IPS-15b (cell line): ENCODE measurements around the gene JSRP1.

Source experiments
- H3K27me3 ChIP-seq: one replicate; pipeline ENCODE4 v1.6.1; 2013; ENCODE audit warnings: low read length; ENCODE audit not compliant: control insufficient read depth, insufficient read depth
- H3K36me3 ChIP-seq: one replicate; pipeline ENCODE4 v1.6.1; 2013; ENCODE audit warnings: low read length; ENCODE audit not compliant: control insufficient read depth, insufficient read depth
- H3K4me1 ChIP-seq: one replicate; pipeline ENCODE4 v1.6.1; 2013; ENCODE audit warnings: mild to moderate bottlenecking, low read length; ENCODE audit not compliant: control insufficient read depth, insufficient read depth
- H3K4me3 ChIP-seq: one replicate; pipeline ENCODE4 v1.5.1; 2013; ENCODE audit warnings: low read depth, low read length
- H3K9ac ChIP-seq: one replicate; pipeline ENCODE4 v1.6.1; 2013; ENCODE audit warnings: low read depth, mild to moderate bottlenecking, low read length
- H3K9me3 ChIP-seq: one replicate; pipeline ENCODE4 v1.6.1; 2013; ENCODE audit warnings: mild to moderate bottlenecking, low read length; ENCODE audit not compliant: control insufficient read depth, insufficient read depth

JSRP1 gene

GRCh38 chr19:2212861-2213711 is 43.1 kb downstream of the JSRP1 start:
- H3K9me3 ChIP-seq: no peaks in the 10 kb centered on the region
- H3K36me3 ChIP-seq: peaks cover 78% of the 10 kb centered on the region
- H3K9ac ChIP-seq: no peak overlapping the region
- no peak overlapping the region for H3K4me3 ChIP-seq
- H3K4me1 ChIP-seq: no peaks in the 10 kb centered on the region
- H3K27me3 ChIP-seq: no peaks in the 10 kb centered on the region

DNA sequence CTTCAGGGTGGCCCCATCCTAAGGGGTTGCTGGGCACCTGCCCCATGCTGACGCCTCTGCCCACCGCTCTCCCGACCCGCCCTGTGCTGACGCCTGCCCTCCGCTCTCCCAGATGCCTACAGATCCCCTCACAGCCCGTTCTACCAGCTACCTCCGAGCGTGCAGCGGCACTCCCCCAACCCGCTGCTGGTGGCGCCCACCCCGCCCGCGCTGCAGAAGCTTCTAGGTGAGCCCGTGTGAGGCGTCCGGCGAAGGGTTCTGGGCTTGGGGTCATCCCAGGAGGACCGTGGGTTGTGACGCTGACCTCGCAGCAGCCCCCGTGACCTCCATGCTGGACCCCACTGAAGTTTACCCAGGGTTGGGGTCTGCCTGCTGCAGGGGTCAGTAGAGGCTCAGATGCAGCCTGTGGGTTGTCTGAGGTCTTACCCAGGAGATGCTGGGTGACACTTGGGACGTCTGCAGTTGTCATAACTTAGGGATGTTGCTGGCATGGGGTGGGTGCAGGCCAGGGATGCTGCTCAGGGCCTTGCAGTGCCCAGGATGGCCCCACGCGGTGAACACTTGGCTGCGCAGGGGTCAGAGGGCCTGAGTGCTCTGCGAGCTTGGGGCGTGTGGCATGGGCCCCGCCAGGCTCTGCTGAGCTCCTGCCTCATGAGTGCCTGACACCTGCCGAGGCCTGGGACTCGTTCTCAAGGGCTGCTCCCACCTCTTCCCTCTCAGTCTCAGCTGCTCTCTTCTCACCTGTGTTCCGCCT is 45.1 kb downstream of the JSRP1 start:
- no peaks in the 10 kb centered on the region for H3K27me3 ChIP-seq
- H3K9me3 ChIP-seq: no peaks in the 10 kb centered on the region
- H3K4me3 ChIP-seq: no peak overlapping the region
- no peaks in the 10 kb centered on the region for H3K4me1 ChIP-seq
- no peak overlapping the region for H3K9ac ChIP-seq
- H3K36me3 ChIP-seq: peaks cover 69% of the 10 kb centered on the region

DNA sequence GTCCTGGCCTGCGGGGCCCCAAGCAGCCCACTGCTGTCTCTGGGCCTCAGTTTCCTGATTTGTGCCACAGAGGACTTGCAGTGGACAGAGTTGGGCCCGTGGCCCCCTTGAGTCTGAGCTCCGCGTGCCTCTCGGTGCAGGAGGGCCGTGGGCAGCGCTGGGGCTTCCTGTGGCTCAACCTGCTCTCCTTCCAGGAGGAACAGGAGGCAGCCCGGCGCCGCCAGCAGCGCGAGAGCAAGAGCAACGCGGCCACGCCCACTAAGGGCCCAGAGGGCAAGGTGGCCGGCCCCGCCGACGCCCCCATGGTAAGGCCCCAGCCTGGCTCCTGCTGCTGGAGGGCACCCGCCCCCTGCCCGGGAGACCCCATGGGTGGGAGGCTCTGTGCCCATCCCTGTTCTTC is 46.0 kb downstream of the JSRP1 start:
- Histone ChIP-seq H3K9me3 (no peaks in the 10 kb centered on the region), H3K27me3 (no peaks in the 10 kb centered on the region), H3K4me1 (no peaks in the 10 kb centered on the region), H3K4me3 (no peak overlapping the region), H3K9ac (no peak overlapping the region), H3K36me3 (peaks cover 62% of the 10 kb centered on the region)

DNA sequence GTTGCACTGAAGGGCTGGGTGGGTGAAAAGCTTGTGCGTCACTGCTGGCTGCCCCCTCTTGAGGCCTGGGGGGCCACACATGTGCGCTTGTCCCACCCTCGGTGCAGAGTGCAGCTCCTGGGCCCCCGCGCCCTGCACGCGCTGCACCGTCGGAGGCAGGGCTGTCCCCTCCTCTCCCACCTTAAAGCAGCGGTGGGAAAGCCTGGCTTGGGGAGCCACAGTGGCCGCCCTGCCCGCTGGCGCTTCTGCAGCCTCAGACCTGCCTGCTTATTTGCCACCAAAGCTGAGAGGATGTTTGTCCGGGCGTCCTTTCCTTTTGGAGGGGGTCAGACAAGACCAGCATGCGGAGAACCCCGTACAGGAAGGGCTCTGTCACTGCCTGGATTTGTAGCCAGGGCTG is 46.8 kb downstream of the JSRP1 start:
- H3K27me3 ChIP-seq: no peaks in the 10 kb centered on the region
- H3K9ac ChIP-seq: no peak overlapping the region
- H3K4me3 ChIP-seq: no peak overlapping the region
- no peaks in the 10 kb centered on the region for H3K9me3 ChIP-seq
- H3K4me1 ChIP-seq: no peaks in the 10 kb centered on the region
- peaks cover 59% of the 10 kb centered on the region for H3K36me3 ChIP-seq

GRCh38 chr19:2208975-2209374 is 47.2 kb downstream of the JSRP1 start:
- H3K9ac ChIP-seq: no peak overlapping the region
- H3K9me3 ChIP-seq: no peaks in the 10 kb centered on the region
- no peaks in the 10 kb centered on the region for H3K4me1 ChIP-seq
- peaks cover 60% of the 10 kb centered on the region for H3K36me3 ChIP-seq
- no peaks in the 10 kb centered on the region for H3K27me3 ChIP-seq
- no peak overlapping the region for H3K4me3 ChIP-seq

GRCh38 chr19:2207991-2208860 is 48.0 kb downstream of the JSRP1 start:
- Histone ChIP-seq H3K4me1 (no peaks in the 10 kb centered on the region), H3K9me3 (no peaks in the 10 kb centered on the region), H3K36me3 (peaks cover 57% of the 10 kb centered on the region), H3K27me3 (no peaks in the 10 kb centered on the region), H3K9ac (no peak overlapping the region), H3K4me3 (no peak overlapping the region)

DNA sequence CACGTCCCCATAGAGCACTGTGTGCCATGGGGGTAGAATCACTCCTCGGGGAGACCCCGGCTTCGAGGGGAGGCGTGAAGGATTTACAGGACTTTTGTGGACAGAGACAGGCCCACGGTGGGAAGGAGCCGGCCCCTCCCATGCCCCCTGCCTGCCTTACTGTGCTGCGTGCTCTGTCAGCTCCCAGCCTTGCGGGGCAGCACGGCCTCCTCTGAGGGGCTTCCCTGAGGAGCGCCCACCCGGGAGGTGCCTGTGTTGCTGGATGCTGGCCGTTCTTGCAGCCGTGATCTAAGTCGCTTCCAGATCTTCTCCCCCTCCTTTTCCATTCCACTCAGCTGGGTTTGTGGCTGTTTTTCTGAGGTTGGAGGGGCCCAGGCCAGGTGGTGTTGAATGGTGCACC is 49.2 kb downstream of the JSRP1 start:
- Histone ChIP-seq H3K9me3 (no peaks in the 10 kb centered on the region), H3K9ac (no peak overlapping the region), H3K27me3 (no peaks in the 10 kb centered on the region), H3K4me1 (no peaks in the 10 kb centered on the region), H3K4me3 (no peak overlapping the region), H3K36me3 (peaks cover 48% of the 10 kb centered on the region)

DNA sequence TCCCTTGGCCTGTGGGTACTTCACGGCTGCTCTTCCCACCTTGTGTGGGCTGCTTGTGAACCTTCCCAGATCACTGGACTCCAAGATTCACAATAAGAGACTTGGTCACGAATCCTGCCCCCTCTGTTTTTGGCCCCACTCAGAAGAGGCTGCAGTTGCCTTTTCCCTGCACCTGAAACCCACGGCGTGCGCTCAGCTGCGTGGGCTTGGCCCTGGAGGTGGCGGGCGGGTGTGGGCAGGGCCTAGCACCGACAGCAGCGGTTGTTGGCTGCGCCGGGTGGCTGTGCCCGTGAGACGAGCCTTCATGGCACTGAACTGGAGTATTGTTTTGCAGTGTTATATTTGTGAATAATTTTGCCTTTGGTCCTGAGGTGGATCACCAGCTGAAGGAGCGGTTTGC is 53.9 kb downstream of the JSRP1 start:
- peaks cover 33% of the 10 kb centered on the region for H3K36me3 ChIP-seq
- no peaks in the 10 kb centered on the region for H3K27me3 ChIP-seq
- H3K4me1 ChIP-seq: no peaks in the 10 kb centered on the region
- H3K9me3 ChIP-seq: no peaks in the 10 kb centered on the region
- H3K4me3 ChIP-seq: no peak overlapping the region
- H3K9ac ChIP-seq: no peak overlapping the region
